HepG2 (cell line): ENCODE measurements around the gene MUC6. TPM values are rescaled to one million over a fixed set of nuclear protein-coding genes. Genes with fewer than 3 reads are reported as not detected.

ENCODE experiments used
- ATAC-seq: fragments of 200-7000 bp; cut with Tn5 transposase; 3 replicates; pipeline ENCODE4 v1.9.1; 2020; ENCODE audit warnings: mild to moderate bottlenecking, moderate library complexity
- BruUV-seq: library from RNA; stranded (reverse); fragments of 400-500 nt; replicated peaks from 2 replicates; lab custom pipeline; 2021; lab: Mats Ljungman, UMichigan
- CTCF ChIA-PET: fragments of 300-600 bp; formaldehyde crosslinking; extraction: SDS; loops from one replicate; lab custom pipeline; 2021; ENCODE audit warnings: low total read pairs, inconsistent platforms, low intra/inter-chr PET ratio; lab: Yijun Ruan, JAX
- POLR2A ChIA-PET: fragments of 350-600 bp; sonication (Branson Sonifier 250); formaldehyde crosslinking; loops from one replicate; lab custom pipeline; 2020; ENCODE audit warnings: antibody characterized with exemption, inconsistent platforms; lab: Yijun Ruan, JAX
- DNase-seq: peaks from one replicate; pipeline ENCODE4 v3.0.0-alpha.2; 2015; ENCODE audit warnings: low spot score
- FAIRE-seq: peaks from 3 replicates; lab custom pipeline; 2011; peaks lifted over from hg19 to GRCh38; lab: Jason Lieb, UNC
- H2AFZ ChIP-seq: one replicate; pipeline ENCODE4 v1.6.1; 2011; ENCODE audit warnings: low read length, inconsistent platforms
- H3K27ac ChIP-seq: fragments of 300-600 bp; 3 replicates; pipeline ENCODE4 v1.8.0; 2011; ENCODE audit warnings: mixed run types, mild to moderate bottlenecking, mixed read lengths, low read length, inconsistent platforms; ENCODE audit not compliant: insufficient read depth; ENCODE audit errors: extremely low read length
- H3K27me3 ChIP-seq, 2 experiments: fragments of 200-600 bp in 1 of 2; 2 replicates in 1 of 2; 3 replicates in 1 of 2; pipeline versions ENCODE4 v1.6.0 to v1.8.0; 2011; ENCODE audit warnings: low read length in 2 of 2, mild to moderate bottlenecking in 2 of 2, moderate library complexity in 2 of 2, inconsistent platforms in 1 of 2; ENCODE audit not compliant: insufficient read depth in 2 of 2, control insufficient read depth in 1 of 2
- H3K36me3 ChIP-seq, 2 experiments: fragments of 200-600 bp in 1 of 2; replicated peaks in 1 of 2; 2 replicates in 1 of 2; 3 replicates in 1 of 2; pipeline versions ENCODE4 v1.5.1 to v1.8.0; 2011; ENCODE audit warnings: low read length in 2 of 2, inconsistent platforms in 1 of 2; ENCODE audit not compliant: insufficient read depth in 2 of 2, control insufficient read depth in 1 of 2
- H3K4me1 ChIP-seq: 2 replicates; pipeline ENCODE4 v1.5.1; 2012; ENCODE audit warnings: low read length, inconsistent platforms; ENCODE audit not compliant: insufficient read depth
- H3K4me2 ChIP-seq: 2 replicates; pipeline ENCODE4 v1.6.0; 2011; ENCODE audit warnings: low read depth, low read length, inconsistent platforms
- H3K4me3 ChIP-seq, 3 experiments: fragments of 200-600 bp in 1 of 3; sonication (generic), shearing (Covaris generic) in 1 of 3; replicated peaks in 1 of 3; 2 replicates each; pipeline ENCODE4 v1.5.1; 2011 to 2016; ENCODE audit warnings: low read length in 3 of 3, inconsistent platforms in 2 of 3, low read depth in 2 of 3, mild to moderate bottlenecking in 2 of 3, control low read depth in 1 of 3, mixed read lengths in 1 of 3; ENCODE audit not compliant: insufficient read depth in 1 of 3
- H3K79me2 ChIP-seq: one replicate; pipeline ENCODE4 v1.6.1; 2011; ENCODE audit warnings: low read length, inconsistent platforms; ENCODE audit not compliant: insufficient read depth
- H3K9ac ChIP-seq: 2 replicates; pipeline ENCODE4 v1.6.0; 2011; ENCODE audit warnings: mild to moderate bottlenecking, low read depth, low read length, inconsistent platforms; ENCODE audit not compliant: insufficient read depth
- H3K9me3 ChIP-seq: 2 replicates; pipeline ENCODE4 v1.5.1; 2012; ENCODE audit warnings: mild to moderate bottlenecking, low read length
- H4K20me1 ChIP-seq: 2 replicates; pipeline ENCODE4 v1.6.0; 2011; ENCODE audit warnings: inconsistent platforms, mild to moderate bottlenecking, low read length, moderate library complexity; ENCODE audit not compliant: insufficient read depth
- AGO2 ChIP-seq: fragments of 200-400 bp; formaldehyde crosslinking; optimal IDR thresholded peaks from 2 replicates; pipeline ENCODE3; 2017; ENCODE audit warnings: mild to moderate bottlenecking, low read depth, low read length, moderate library complexity
- RERE ChIP-seq: IDR thresholded peaks from 2 replicates; pipeline ENCODE4 v1.6.1; 2016; ENCODE audit warnings: low read depth, missing genetic modification reagents, missing compliant biosample characterization
- THYN1 ChIP-seq: sonication (generic); formaldehyde crosslinking; IDR thresholded peaks from 2 replicates; pipeline ENCODE4 v1.8.1; 2023; ENCODE audit warnings: low read depth, mild to moderate bottlenecking, moderate library complexity, missing genetic modification reagents, borderline replicate concordance
- ZFP36L2 ChIP-seq: sonication (generic); formaldehyde crosslinking; IDR thresholded peaks from 2 replicates; pipeline ENCODE4 v1.4.0; 2020; ENCODE audit warnings: missing genetic modification reagents
- ZHX1 ChIP-seq: sonication (generic); formaldehyde crosslinking; IDR thresholded peaks from 2 replicates; pipeline ENCODE4 v1.8.1; 2022; ENCODE audit warnings: low read depth, mild to moderate bottlenecking, missing genetic modification reagents
- ZNF546 ChIP-seq: sonication (generic); formaldehyde crosslinking; conservative IDR thresholded peaks from 2 replicates; pipeline ENCODE4 v1.8.1; 2023; ENCODE audit warnings: mild to moderate bottlenecking, missing genetic modification reagents
- ZNF816 ChIP-seq: sonication (generic); formaldehyde crosslinking; IDR thresholded peaks from 2 replicates; pipeline ENCODE4 v1.8.0; 2022; ENCODE audit warnings: missing genetic modification reagents, mild to moderate bottlenecking, borderline replicate concordance
- WGBS: methylation state at CpG from one replicate; pipeline ENCODE4 v1.1.6; 2017; ENCODE audit warnings: low lambda C conversion rate; 5-methylcytosine and 5-hydroxymethylcytosine counted together
- in situ Hi-C: cut with HindIII; loops from 2 replicates; pipeline ENCODE4 v1.10.0; 2017; ENCODE audit warnings: low pct_unique_long_range_greater_than_20kb; ENCODE audit not compliant: extremely low pct_ligation_motif_present
- intact Hi-C: fragments of 100-400 bp; cut with micrococcal nuclease; formaldehyde crosslinking; loops from one replicate; pipeline ENCODE4 v1.10.0; 2022; ENCODE audit not compliant: unreplicated experiment
- polyA plus RNA-seq, 8 experiments: library from polyadenylated mRNA; depleted of rRNA in 3 of 8; stranded (reverse) in 7 of 8; unstranded in 1 of 8; fragments of >200 nt; fragmentation: Illumina TruSeq in 4 of 8; extraction: Trizol in 4 of 8; gene quantifications; 2 replicates each; pipeline versions ENCODE4 v1.2.1 to v1.2.3, GENCODE V29; 2011 to 2016; ENCODE audit warnings: low read depth in 4 of 8, missing spikeins in 1 of 8, mixed read lengths in 1 of 8; ENCODE audit not compliant: insufficient read depth in 1 of 8
- total RNA-seq, 5 experiments: library from RNA; depleted of rRNA; stranded (reverse); fragments of >200 nt; fragmentation: Illumina TruSeq; extraction: Trizol; gene quantifications; 2 replicates each; pipeline ENCODE4 v1.2.3, GENCODE V29; 2016; ENCODE audit warnings: low read depth in 1 of 5

Gene MUC6
- total and polyA plus RNA-seq, 2 of the 13 experiments (the other 11 are each of a cell fraction or from before 2014, with no cell fraction given): not detected

- TF ChIP-seq RERE (CRISPR knock-in tag): no peak
- TF ChIP-seq ZFP36L2: no peak
- TF ChIP-seq THYN1: no peak
- TF ChIP-seq ZNF816: no peak
Observed at GRCh38 chr11:1008803-1009145, 27.7 kb downstream of the MUC6 start (continued).

- Histone ChIP-seq H3K27ac (no peak overlapping the region), H2AFZ (no peak overlapping the region), H3K4me2 (no peak overlapping the region), H3K27me3 (no peaks in the 10 kb centered on the region; a peak in 1 of 5 replicates), H3K9me3 (no peaks in the 10 kb centered on the region), H3K4me3 (no peak overlapping the region), H3K36me3 (peaks cover 39 to 71% of the 10 kb centered on the region in 2 experiments), H4K20me1 (peaks cover under 1% of the 10 kb centered on the region; the same call in 1 of the 2 replicates), H3K4me1 (no peaks in the 10 kb centered on the region), H3K79me2 (no peaks in the 10 kb centered on the region), H3K9ac (no peak overlapping the region)
- TF ChIP-seq AGO2 (peak; percentile 70), ZNF546 (CRISPR knock-in tag) (no peak), ZHX1 (CRISPR knock-in tag) (no peak)
- no peak for ATAC-seq
- POLR2A ChIA-PET: no interaction called here
- in situ Hi-C loops (no loop called here), intact Hi-C loops (no loop called here)
- no peak for FAIRE-seq
- no peak for DNase-seq
- CTCF ChIA-PET: no interaction called here
- BruUV-seq: no TSS peak
- 98% methylated on average over 24 of the region's 38 CpGs for WGBS
Observed at GRCh38 chr11:1008001-1008802, 28.3 kb downstream of the MUC6 start.
